Central memory CD4-positive, alpha-beta T cell (primary cell): Measurements from ENCODE around the gene CCDC177.
A peak's percentile ranks its signal among the peaks of the same experiment; 100 is the strongest.

Experiments
- DNase-seq: peaks from one replicate; pipeline ENCODE4 v3.0.0; 2022
- total RNA-seq, 3 experiments: gene quantifications; one replicate each; lab custom pipeline; 2026; lab: John Stamatoyannopoulos, UW

CCDC177 gene
- 0 to 0.14 (median 0) reads per million in 3 experiments for total RNA-seq

DNA sequence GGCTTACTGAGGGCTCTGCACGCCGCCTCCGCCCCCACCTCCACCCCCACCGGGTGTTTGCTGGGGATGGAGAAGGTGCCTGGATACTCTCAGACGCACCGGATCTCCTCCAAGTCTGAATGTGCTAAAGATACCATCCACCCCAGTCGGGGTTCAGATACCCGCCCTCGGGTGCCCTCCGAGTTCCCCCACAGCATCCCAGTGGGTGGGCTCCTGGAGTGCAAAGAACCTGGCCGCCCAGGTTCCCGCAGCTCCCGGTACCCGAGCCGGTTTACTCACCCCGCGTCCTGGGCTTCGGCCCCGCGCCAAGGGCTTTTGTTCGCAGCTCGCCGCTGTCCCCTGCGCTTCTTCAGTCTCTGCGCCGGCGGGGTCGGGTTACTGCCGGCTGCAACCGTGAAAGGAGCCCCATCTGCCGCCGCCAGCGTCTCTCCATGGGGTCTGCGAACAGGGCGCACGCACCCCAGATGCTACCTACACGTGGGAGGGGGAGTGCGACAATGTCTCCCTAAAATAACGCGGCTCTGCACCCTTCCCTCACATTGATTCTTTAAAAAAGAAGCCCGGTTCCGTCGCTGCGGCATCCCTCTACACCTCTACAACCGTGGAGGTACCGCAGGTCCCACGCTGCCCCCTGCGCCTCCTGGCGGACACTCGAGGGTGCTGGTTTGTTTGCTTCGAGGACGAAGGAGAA, at the start of gene CCDC177:
CCDC177 (minus strand) TSS at position 609 of the 691 bp plus-strand sequence. CDS start 1,249 bp downstream, outside the sequence.
- DNase-seq = peak; percentile 58

GRCh38 chr14:69624136-69624535, 49.5 kb upstream of the CCDC177 start:
- DNase-seq = no peak

DNA sequence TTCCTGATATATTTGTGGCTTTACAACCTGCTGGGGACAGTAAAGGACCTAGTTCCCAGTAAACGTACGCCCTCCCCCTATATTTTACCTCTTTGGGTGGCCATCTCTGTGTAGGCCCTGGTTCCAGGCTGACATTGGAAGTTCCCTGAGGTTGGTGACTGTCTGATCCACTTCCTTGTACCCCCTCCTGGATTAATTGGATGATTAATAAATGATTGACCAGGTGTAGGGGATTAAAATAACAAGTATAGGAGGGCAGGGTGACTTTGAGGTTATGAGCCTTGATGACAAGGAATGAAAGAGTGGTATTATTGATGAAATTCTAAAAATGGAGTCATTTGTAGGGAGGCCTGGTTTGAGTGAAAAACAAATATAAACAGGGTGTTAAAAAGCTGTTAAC, 46.3 kb upstream of the CCDC177 start:
- no peak for DNase-seq

GRCh38 chr14:69620211-69620611, 45.5 kb upstream of the CCDC177 start:
- DNase-seq = no peak

DNA sequence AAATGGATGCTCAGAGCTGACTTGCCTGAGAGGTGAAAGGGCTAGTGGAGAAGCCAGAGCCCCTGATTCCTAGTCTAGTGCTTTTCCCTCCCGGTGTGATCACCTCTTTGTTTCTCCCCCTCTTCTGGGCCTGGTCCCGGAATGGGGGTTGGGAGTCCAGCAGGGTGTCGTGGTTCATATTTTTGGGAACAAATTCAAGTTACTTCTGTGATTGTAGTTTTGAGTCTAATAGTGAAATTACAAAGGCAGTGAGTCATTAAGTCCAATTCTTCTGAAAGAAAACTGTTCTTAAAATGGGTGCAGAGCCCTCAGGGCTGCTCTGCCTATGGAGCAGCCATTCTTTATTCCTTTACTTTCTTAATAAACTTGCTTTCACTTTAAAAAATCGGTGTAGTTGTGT, 44.3 kb upstream of the CCDC177 start:
- no peak for DNase-seq

DNA sequence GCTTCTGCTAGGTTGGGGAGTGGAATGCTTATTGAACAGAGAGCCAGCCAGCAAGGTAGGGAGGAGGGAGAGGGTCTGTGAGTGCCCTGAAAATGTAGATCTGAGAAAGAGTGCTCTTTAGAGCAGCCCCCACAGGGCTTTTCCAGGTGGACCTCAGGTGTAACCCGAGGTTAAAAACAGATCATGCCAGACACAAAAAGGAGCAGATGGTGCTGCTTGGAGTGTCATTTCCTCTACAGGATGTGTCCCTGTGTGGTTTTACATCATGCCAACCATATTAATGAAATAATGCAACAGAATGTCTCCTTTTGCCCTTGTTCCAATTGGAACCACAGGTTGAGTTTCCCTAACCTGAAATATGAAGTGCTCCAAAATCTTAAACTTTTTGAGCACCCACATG, 43.1 kb upstream of the CCDC177 start:
- DNase-seq = no peak

DNA sequence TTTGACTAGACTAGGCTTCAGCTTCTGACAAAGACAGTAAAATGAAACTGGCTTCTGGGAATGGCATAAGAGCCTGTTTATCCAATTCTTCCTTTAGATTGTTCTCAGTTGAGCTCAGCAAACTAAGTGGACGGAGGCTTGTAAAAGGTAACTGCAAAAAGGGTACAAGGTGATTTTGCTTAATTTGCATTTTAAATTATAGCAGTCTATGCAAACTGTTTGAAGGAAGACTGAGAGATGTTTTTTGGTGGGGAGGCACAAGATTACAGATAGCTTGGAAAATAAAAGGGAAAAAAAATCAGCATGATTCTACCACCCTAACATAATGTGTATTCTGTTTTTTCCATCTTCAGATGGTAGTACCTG, 41.7 kb upstream of the CCDC177 start:
- no peak for DNase-seq

GRCh38 chr14:69615496-69616407, 41.1 kb upstream of the CCDC177 start:
- peak; percentile 66 for DNase-seq

GRCh38 chr14:69615121-69615495, 40.4 kb upstream of the CCDC177 start:
- DNase-seq = no peak

DNA sequence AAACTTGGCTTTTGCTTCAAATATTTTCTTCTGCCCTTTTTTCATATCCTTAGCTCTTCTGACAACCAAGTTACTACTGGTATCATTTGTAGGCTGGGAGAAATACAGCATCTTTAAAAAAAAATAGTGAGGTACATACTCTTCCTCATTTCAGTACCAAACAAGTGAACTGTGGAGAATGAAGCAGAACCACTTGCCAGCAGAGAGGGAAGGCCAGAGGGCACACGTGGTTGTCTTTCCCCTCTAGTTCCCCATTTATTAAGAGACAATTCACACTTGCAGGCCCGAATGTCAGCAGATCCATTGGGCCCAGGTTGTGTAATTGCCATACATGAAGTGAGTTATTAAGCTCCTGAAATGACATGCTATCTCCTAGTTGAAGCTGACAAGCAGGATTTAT, 39.9 kb upstream of the CCDC177 start:
- DNase-seq = no peak

GRCh38 chr14:69613312-69614073, 38.8 kb upstream of the CCDC177 start:
- no peak for DNase-seq

DNA sequence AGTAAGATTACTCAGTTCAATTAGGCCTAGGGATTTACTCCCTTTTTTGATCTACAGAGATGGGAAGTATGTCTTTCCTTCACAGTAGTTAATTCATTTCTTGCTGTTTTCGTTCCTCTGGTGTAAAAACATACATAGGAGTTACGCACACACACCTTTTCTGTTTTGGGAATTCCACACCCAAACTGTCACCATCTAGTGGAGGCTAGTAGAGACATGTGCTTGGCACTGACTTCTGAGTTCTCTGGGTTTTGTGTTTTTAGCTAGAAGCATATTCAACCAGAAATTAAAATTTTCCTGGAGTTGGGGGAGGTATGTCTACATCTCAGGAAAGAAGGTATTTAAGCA, 38.1 kb upstream of the CCDC177 start:
- no peak for DNase-seq

DNA sequence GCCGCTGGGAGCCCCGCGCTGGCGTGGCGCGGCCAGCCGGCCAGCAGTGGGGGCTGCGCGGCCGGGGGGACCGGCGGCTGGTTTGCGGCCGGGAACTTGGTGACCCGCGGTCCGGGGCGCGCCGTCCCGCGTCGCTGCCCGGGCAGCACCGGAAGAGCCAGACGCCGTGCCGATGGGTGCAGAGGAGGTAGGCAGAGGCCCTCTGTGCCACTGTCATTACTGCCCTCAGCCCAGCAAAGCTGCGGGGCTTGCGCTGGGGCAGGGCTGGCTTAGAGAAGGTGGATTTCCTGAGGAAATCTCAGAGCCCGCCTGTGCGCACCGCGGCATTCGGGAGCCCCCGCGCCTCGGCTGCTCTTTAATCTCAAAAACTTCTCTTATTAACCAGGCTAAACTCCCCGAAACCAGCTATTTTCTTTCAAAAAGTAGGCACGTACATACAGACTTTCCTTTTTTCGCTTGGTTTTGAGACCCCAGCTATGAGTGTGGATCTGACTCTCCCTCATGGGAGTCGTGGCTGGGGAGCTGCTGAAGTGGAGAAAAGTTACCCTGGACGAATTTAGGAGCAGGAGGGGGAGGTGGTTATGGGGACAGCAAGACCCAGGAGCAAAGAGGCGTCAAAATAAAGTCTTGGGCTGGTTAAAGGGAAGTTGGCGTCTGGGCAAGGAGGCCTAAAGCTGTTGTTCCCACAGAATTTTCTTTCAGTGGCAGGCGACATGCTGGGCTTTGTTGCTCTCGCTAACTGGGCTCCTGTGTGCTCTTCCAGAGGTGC, 37.5 kb upstream of the CCDC177 start:
- DNase-seq = peak; percentile 44

GRCh38 chr14:69611172-69612013, 36.7 kb upstream of the CCDC177 start, which contains the start of gene SUSD6:
TSS of gene SUSD6 (plus strand) at chr14:69611596. CDS start at chr14:69658593, 46,997 bp downstream.
- DNase-seq = peak; percentile 85

- no peak for DNase-seq
These were observed 36.2 kb upstream of the CCDC177 start for GRCh38 chr14:69610874-69611171.

- DNase-seq = no peak
These were observed 35.6 kb upstream of the CCDC177 start for GRCh38 chr14:69610020-69610873.

DNA sequence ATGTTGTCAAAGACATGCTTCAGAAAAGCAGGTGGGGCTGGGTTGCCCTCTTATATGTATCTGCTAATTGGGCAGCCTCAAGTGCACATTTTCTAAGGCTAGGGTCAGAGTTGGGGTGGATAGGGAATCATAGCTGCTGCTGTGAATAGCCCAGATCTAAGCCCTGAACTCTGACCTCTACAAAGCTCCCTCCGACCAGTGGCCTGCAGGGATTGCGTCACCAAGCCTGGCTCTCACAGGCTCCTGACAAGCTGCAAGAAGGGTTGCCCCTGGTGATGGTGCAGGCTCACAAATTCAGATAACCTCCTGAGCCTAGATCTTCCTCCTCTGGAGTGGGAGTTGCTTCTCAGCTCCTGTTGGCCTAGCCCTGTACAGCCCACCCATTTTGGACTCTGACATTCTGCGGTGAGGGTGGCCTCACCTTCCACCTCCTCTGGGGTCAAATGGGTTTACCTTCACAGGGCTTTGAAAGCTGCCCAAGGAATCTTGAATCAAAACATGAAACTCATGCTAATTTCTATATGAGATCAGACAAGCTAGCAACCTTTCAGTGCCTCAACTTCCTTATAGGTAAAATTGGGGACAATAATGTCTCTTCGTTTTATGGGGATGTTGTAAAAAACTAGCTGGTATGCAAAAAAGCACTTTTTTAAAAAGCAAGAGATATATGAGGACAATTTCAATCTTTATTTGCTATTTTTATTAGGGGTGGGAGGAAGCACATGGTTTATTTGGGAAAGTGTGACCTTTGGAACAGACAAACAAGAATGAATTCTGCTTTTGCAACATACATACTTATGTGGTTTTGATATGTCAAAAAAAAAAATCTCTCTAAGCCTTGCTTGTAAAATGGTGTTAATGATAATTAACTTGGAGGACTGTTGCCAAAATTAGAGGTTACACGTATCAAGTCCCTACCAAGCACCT, 31.9 kb upstream of the CCDC177 start:
- no peak for DNase-seq

- no peak for DNase-seq
These were observed 31.1 kb upstream of the CCDC177 start for GRCh38 chr14:69605738-69606137.

GRCh38 chr14:69600304-69600891, 25.7 kb upstream of the CCDC177 start:
- no peak for DNase-seq
